IMR-90 (cell line): ENCODE data around the gene SLC43A2. TPM values are rescaled to one million over a fixed set of nuclear protein-coding genes. Genes with fewer than 3 reads are reported as not detected.

ENCODE experiments used
- ATAC-seq: fragments of 200-7000 bp; cut with Tn5 transposase; 2 replicates; pipeline ENCODE4 v1.9.1; 2020; ENCODE audit warnings: low read depth, mild to moderate bottlenecking, moderate library complexity
- BruUV-seq: library from RNA; stranded (reverse); fragments of 400-500 nt; replicated peaks from 2 replicates; lab custom pipeline; 2021; lab: Mats Ljungman, UMichigan
- CTCF ChIA-PET: fragments of 300-600 bp; formaldehyde crosslinking; extraction: SDS; loops from one replicate; lab custom pipeline; 2021; ENCODE audit warnings: antibody characterized with exemption; lab: Yijun Ruan, JAX
- POLR2A ChIA-PET: fragments of 300-600 bp; sonication (Branson Sonifier 250); formaldehyde crosslinking; loops from one replicate; lab custom pipeline; 2022; ENCODE audit warnings: antibody characterized with exemption; ENCODE audit not compliant: unreplicated experiment; lab: Charles Lee
- DNase-seq: peaks from one replicate; pipeline ENCODE4 v3.0.0; 2013
- H2AFZ ChIP-seq: replicated peaks from 2 replicates; pipeline ENCODE3; 2013; ENCODE audit warnings: low read length, mild to moderate bottlenecking; ENCODE audit not compliant: poor library complexity
- H2AK5ac ChIP-seq: 2 replicates; pipeline ENCODE4 v1.6.1; 2013; ENCODE audit warnings: low read depth, low read length, inconsistent platforms
- H2AK9ac ChIP-seq: replicated peaks from 2 replicates; pipeline ENCODE3; 2013; ENCODE audit warnings: mild to moderate bottlenecking, low read depth, low read length, moderate library complexity; ENCODE audit not compliant: poor library complexity
- H2BK120ac ChIP-seq: 2 replicates; pipeline ENCODE4 v1.6.1; 2013; ENCODE audit warnings: low read depth, low read length, inconsistent platforms
- H2BK15ac ChIP-seq: 3 replicates; pipeline ENCODE4 v1.6.1; 2013; ENCODE audit warnings: low read depth, low read length, inconsistent platforms
- H2BK20ac ChIP-seq: 2 replicates; pipeline ENCODE4 v1.6.1; 2013; ENCODE audit warnings: low read depth, mild to moderate bottlenecking, inconsistent platforms, low read length, moderate library complexity
- H2BK5ac ChIP-seq: 2 replicates; pipeline ENCODE4 v1.6.1; 2013; ENCODE audit warnings: mild to moderate bottlenecking, low read depth, low read length, inconsistent platforms; ENCODE audit not compliant: poor library complexity, severe bottlenecking
- H3K14ac ChIP-seq: replicated peaks from 2 replicates; pipeline ENCODE4 v1.6.1; 2013; ENCODE audit warnings: low read depth, low read length, inconsistent platforms
- H3K18ac ChIP-seq: 2 replicates; pipeline ENCODE4 v1.6.1; 2013; ENCODE audit warnings: low read depth, low read length, control low read depth
- H3K23ac ChIP-seq: 2 replicates; pipeline ENCODE4 v1.6.1; 2013; ENCODE audit warnings: low read depth, low read length, inconsistent platforms
- H3K27ac ChIP-seq: 2 replicates; pipeline ENCODE4 v1.5.1; 2013; ENCODE audit warnings: mild to moderate bottlenecking, control low read depth, low read length; ENCODE audit not compliant: insufficient read depth
- H3K27me3 ChIP-seq: 2 replicates; pipeline ENCODE4 v1.6.1; 2013; ENCODE audit warnings: low read length; ENCODE audit not compliant: control insufficient read depth, insufficient read depth
- H3K36me3 ChIP-seq: 2 replicates; pipeline ENCODE4 v1.6.1; 2013; ENCODE audit warnings: low read length, mixed read lengths; ENCODE audit not compliant: control insufficient read depth, insufficient read depth
- H3K4ac ChIP-seq: 2 replicates; pipeline ENCODE4 v1.6.1; 2013; ENCODE audit warnings: low read depth, low read length, inconsistent platforms
- H3K4me1 ChIP-seq: 2 replicates; pipeline ENCODE4 v1.6.1; 2013; ENCODE audit warnings: low read length, mixed read lengths; ENCODE audit not compliant: control insufficient read depth, insufficient read depth
- H3K4me2 ChIP-seq: 2 replicates; pipeline ENCODE4 v1.6.1; 2013; ENCODE audit warnings: low read depth, mild to moderate bottlenecking, control low read depth, low read length, moderate library complexity
- H3K4me3 ChIP-seq: 2 replicates; pipeline ENCODE4 v1.5.1; 2013; ENCODE audit warnings: low read depth, mild to moderate bottlenecking, control low read depth, low read length, moderate library complexity; ENCODE audit not compliant: insufficient read depth
- H3K56ac ChIP-seq: 2 replicates; pipeline ENCODE4 v1.6.1; 2013; ENCODE audit warnings: low read length, inconsistent platforms; ENCODE audit not compliant: insufficient read depth; ENCODE audit errors: extremely low read depth
- H3K79me1 ChIP-seq, 2 experiments: 2 replicates each; pipeline ENCODE4 v1.6.1; 2013; ENCODE audit warnings: low read length in 2 of 2, inconsistent platforms in 1 of 2, low read depth in 1 of 2
- H3K9ac ChIP-seq: 2 replicates; pipeline ENCODE4 v1.6.1; 2013; ENCODE audit warnings: low read depth, low read length, control low read depth
- H3K9me1 ChIP-seq: 2 replicates; pipeline ENCODE4 v1.6.1; 2013; ENCODE audit warnings: low read length, inconsistent platforms; ENCODE audit not compliant: insufficient read depth
- H3K9me3 ChIP-seq: 2 replicates; pipeline ENCODE4 v1.6.1; 2013; ENCODE audit warnings: low read length; ENCODE audit not compliant: control insufficient read depth, insufficient read depth
- H4K20me1 ChIP-seq: 2 replicates; pipeline ENCODE4 v1.6.1; 2013; ENCODE audit warnings: low read length, inconsistent platforms; ENCODE audit not compliant: insufficient read depth
- H4K5ac ChIP-seq: 2 replicates; pipeline ENCODE4 v1.6.1; 2013; ENCODE audit warnings: mild to moderate bottlenecking, low read depth, low read length, control low read depth
- H4K8ac ChIP-seq, 2 experiments: 2 replicates each; pipeline ENCODE4 v1.6.1; 2013; ENCODE audit warnings: low read depth in 2 of 2, low read length in 2 of 2, control low read depth in 1 of 2, inconsistent platforms in 1 of 2
- H4K91ac ChIP-seq: 2 replicates; pipeline ENCODE4 v1.6.1; 2013; ENCODE audit warnings: low read depth, low read length, inconsistent platforms; ENCODE audit not compliant: insufficient read depth
- CEBPB ChIP-seq: IDR thresholded peaks from 2 replicates; pipeline ENCODE4 v1.6.1; 2012; ENCODE audit warnings: low read depth, low read length, improper control_type of control experiment
- POLR2A ChIP-seq: IDR thresholded peaks from 2 replicates; pipeline ENCODE4 v1.6.1; 2012; ENCODE audit warnings: mild to moderate bottlenecking, low read depth, low read length
- RAD21 ChIP-seq: IDR thresholded peaks from 2 replicates; pipeline ENCODE4 v1.6.1; 2012; ENCODE audit warnings: low read length, improper control_type of control experiment
- USF2 ChIP-seq: fragments of 150-350 bp; IDR thresholded peaks from 2 replicates; pipeline ENCODE4 v1.6.1; 2017; ENCODE audit warnings: mild to moderate bottlenecking, antibody characterized with exemption, low read length, low read depth
- WGBS, 2 experiments: methylation state at CpG; one replicate each; pipeline versions ENCODE4 v1.1.5 to v1.1.7; 2013; ENCODE audit warnings: missing lambda C conversion rate in 2 of 2; ENCODE audit not compliant: insufficient read length in 1 of 2; ENCODE audit errors: extremely low coverage in 2 of 2; 5-methylcytosine and 5-hydroxymethylcytosine counted together
- dilution Hi-C: fragments of 300-500 bp; cut with HindIII; formaldehyde crosslinking; loops from one replicate; pipeline ENCODE4 v1.14.3; 2018; ENCODE audit warnings: low sequenced_read_pairs; ENCODE audit not compliant: unreplicated experiment
- in situ Hi-C: fragments of 300-500 bp; cut with MboI; formaldehyde crosslinking; loops from 3 replicates; pipeline ENCODE4 v1.14.3; 2019; ENCODE audit warnings: low sequenced_read_pairs, inconsistent platforms, mixed read lengths
- intact Hi-C: fragments of 100-400 bp; cut with micrococcal nuclease; formaldehyde crosslinking; loops from 2 replicates; pipeline ENCODE4 v1.10.0; 2022
- polyA plus RNA-seq, 3 experiments: library from polyadenylated mRNA; depleted of rRNA; stranded (reverse); fragments of >200 nt; gene quantifications; 2 replicates each; pipeline ENCODE4 v1.2.3, GENCODE V29; 2012; ENCODE audit warnings: low replicate concordance in 1 of 3
- total RNA-seq: library from RNA; depleted of rRNA; stranded (reverse); fragments of >200 nt; gene quantifications from 2 replicates; pipeline ENCODE4 v1.2.3, GENCODE V29; 2012

The SLC43A2 gene
- total and polyA plus RNA-seq, 2 of the 4 experiments (the other 2 are of a cell fraction), result 3.8 to 9.0 TPM

GRCh38 chr17:1557355-1558095 is 71.1 kb downstream of the SLC43A2 start:
- ATAC-seq (no peak), DNase-seq (peak; percentile 37)
- intact Hi-C loops (no loop called here), in situ Hi-C loops (no loop called here), dilution Hi-C loops (no loop called here)
- H2AFZ ChIP-seq, result no peak overlapping the region
- H3K36me3 ChIP-seq, result peaks cover 23% of the 10 kb centered on the region
- H3K56ac ChIP-seq, result no peak overlapping the region
- H3K27ac ChIP-seq, result no peak overlapping the region
- no peak overlapping the region for H3K18ac ChIP-seq
- no peaks in the 10 kb centered on the region for H3K27me3 ChIP-seq
- TF ChIP-seq POLR2A (no peak), CEBPB (peak; percentile 25; the same call in 1 of the 2 replicates), RAD21 (no peak), USF2 (no peak)
- H2AK5ac ChIP-seq, result no peak overlapping the region
- peak overlapping the region; percentile 15 for H2AK9ac ChIP-seq
- no peak overlapping the region for H3K4me3 ChIP-seq
- no peaks in the 10 kb centered on the region for H3K9me3 ChIP-seq
- H4K5ac ChIP-seq, result no peak overlapping the region
- no peak overlapping the region for H3K23ac ChIP-seq
- no peak overlapping the region for H3K9ac ChIP-seq
- H2BK5ac ChIP-seq, result no peak overlapping the region
- 90% methylated on average over 5 of the region's 22 CpGs; no CpG with 5 or more reads in 1 of the 2 experiments for WGBS, 2 experiments
- H3K4ac ChIP-seq, result no peak overlapping the region
- CTCF ChIA-PET, result no interaction called here
- H4K8ac ChIP-seq, result no peak overlapping the region
- H3K9me1 ChIP-seq, result peaks cover 30% of the 10 kb centered on the region
- H2BK20ac ChIP-seq, result no peak overlapping the region
- POLR2A ChIA-PET, result no interaction called here
- H3K4me2 ChIP-seq, result no peak overlapping the region
- peaks cover 82% of the 10 kb centered on the region for H4K20me1 ChIP-seq
- no TSS peak for BruUV-seq
- H3K79me1 ChIP-seq, result peaks cover 28 to 91% of the 10 kb centered on the region in 2 experiments
- H4K91ac ChIP-seq, result no peak overlapping the region
- H3K4me1 ChIP-seq, result peaks cover 9% of the 10 kb centered on the region; the same call in 1 of the 2 replicates
- H2BK120ac ChIP-seq, result no peak overlapping the region
- no peak overlapping the region for H3K14ac ChIP-seq
- no peak overlapping the region for H2BK15ac ChIP-seq
